SK-N-SH treated with all-trans-retinoic acid at 6 μM for 48 hours (cell line): ENCODE data around the gene KRTAP4-12.

ENCODE experiments used
- ATAC-seq: fragments of 200-7000 bp; cut with Tn5 transposase; 3 replicates; pipeline ENCODE4 v1.9.1; 2020; ENCODE audit warnings: mild to moderate bottlenecking, moderate library complexity
- ARNTL ChIP-seq: fragments of 450-650 bp; formaldehyde crosslinking; IDR thresholded peaks from 2 replicates; pipeline ENCODE4 v1.5.0; 2020; ENCODE audit warnings: low read depth, mild to moderate bottlenecking, moderate library complexity, borderline replicate concordance
- BACH2 ChIP-seq: fragments of 250-450 bp; sonication (Bioruptor Pico); IDR thresholded peaks from 2 replicates; pipeline ENCODE4 v1.9.0; 2021; ENCODE audit warnings: mild to moderate bottlenecking, borderline replicate concordance
- CREB5 ChIP-seq: fragments of 250-450 bp; sonication (Bioruptor Pico); IDR thresholded peaks from 2 replicates; pipeline ENCODE4 v1.5.1; 2020; ENCODE audit warnings: low read depth, mild to moderate bottlenecking, moderate library complexity
- CSDC2 ChIP-seq: fragments of 250-450 bp; sonication (Bioruptor Pico); IDR thresholded peaks from 2 replicates; pipeline ENCODE4 v1.5.0; 2020; ENCODE audit warnings: mild to moderate bottlenecking, moderate library complexity
- CSRNP3 ChIP-seq: fragments of 250-450 bp; sonication (Bioruptor Pico); IDR thresholded peaks from 2 replicates; pipeline ENCODE4 v1.5.1; 2021; ENCODE audit warnings: mild to moderate bottlenecking, moderate library complexity
- ESRRG ChIP-seq: fragments of 250-450 bp; sonication (Bioruptor Pico); IDR thresholded peaks from 2 replicates; pipeline ENCODE4 v1.6.1; 2021; ENCODE audit warnings: mild to moderate bottlenecking
- GLIS3 ChIP-seq: fragments of 250-450 bp; sonication (Bioruptor Pico); IDR thresholded peaks from 2 replicates; pipeline ENCODE4 v1.5.0; 2020; ENCODE audit warnings: mild to moderate bottlenecking, moderate library complexity
- ISL1 ChIP-seq: fragments of 250-450 bp; sonication (Bioruptor Pico); IDR thresholded peaks from 2 replicates; pipeline ENCODE4 v2.1.2; 2022; ENCODE audit warnings: mild to moderate bottlenecking, moderate library complexity
- OSR1 ChIP-seq: fragments of 250-450 bp; sonication (Bioruptor Pico); IDR thresholded peaks from 2 replicates; pipeline ENCODE4 v1.8.0; 2022; ENCODE audit warnings: moderate library complexity, mild to moderate bottlenecking, inconsistent platforms
- PATZ1 ChIP-seq: fragments of 250-450 bp; sonication (Bioruptor Pico); IDR thresholded peaks from 2 replicates; pipeline ENCODE4 v1.8.0; 2020; ENCODE audit warnings: mild to moderate bottlenecking, moderate library complexity, borderline replicate concordance
- POU6F1 ChIP-seq: fragments of 250-450 bp; sonication (Bioruptor Pico); IDR thresholded peaks from 2 replicates; pipeline ENCODE4 v1.8.0; 2021; ENCODE audit warnings: low read depth, mild to moderate bottlenecking, moderate library complexity, borderline replicate concordance
- PPARA ChIP-seq: fragments of 250-450 bp; sonication (Bioruptor Pico); IDR thresholded peaks from 2 replicates; pipeline ENCODE4 v1.5.0; 2020; ENCODE audit warnings: mild to moderate bottlenecking, borderline replicate concordance
- RARB ChIP-seq: fragments of 250-450 bp; sonication (Bioruptor Pico); IDR thresholded peaks from 2 replicates; pipeline ENCODE4 v1.8.0; 2021; ENCODE audit warnings: mild to moderate bottlenecking, moderate library complexity
- SNAI2 ChIP-seq: fragments of 250-450 bp; sonication (Bioruptor Pico); IDR thresholded peaks from 2 replicates; pipeline ENCODE4 v1.5.0; 2020; ENCODE audit warnings: mild to moderate bottlenecking, moderate library complexity
- TCF4 ChIP-seq: fragments of 250-450 bp; sonication (Bioruptor Pico); IDR thresholded peaks from 2 replicates; pipeline ENCODE4 v1.8.0; 2021; ENCODE audit warnings: mild to moderate bottlenecking, moderate library complexity, borderline replicate concordance
- TOX ChIP-seq: fragments of 250-450 bp; sonication (Bioruptor Pico); IDR thresholded peaks from 2 replicates; pipeline ENCODE4 v1.8.0; 2021; ENCODE audit warnings: mild to moderate bottlenecking, moderate library complexity, borderline replicate concordance
- TSHZ2 ChIP-seq: fragments of 250-450 bp; sonication (Bioruptor Pico); IDR thresholded peaks from 2 replicates; pipeline ENCODE4 v1.5.0; 2020; ENCODE audit warnings: mild to moderate bottlenecking, moderate library complexity
- ZC3H10 ChIP-seq: fragments of 250-450 bp; sonication (Bioruptor Pico); IDR thresholded peaks from 2 replicates; pipeline ENCODE4 v1.5.1; 2021; ENCODE audit warnings: mild to moderate bottlenecking, moderate library complexity
- ZFP3 ChIP-seq: fragments of 250-450 bp; sonication (Bioruptor Pico); IDR thresholded peaks from 2 replicates; pipeline ENCODE4 v1.5.0; 2020; ENCODE audit warnings: mild to moderate bottlenecking, moderate library complexity
- ZFP30 ChIP-seq: fragments of 450-650 bp; formaldehyde crosslinking; IDR thresholded peaks from 2 replicates; pipeline ENCODE4 v1.5.0; 2022; ENCODE audit warnings: mild to moderate bottlenecking, moderate library complexity
- ZNF565 ChIP-seq: fragments of 450-650 bp; formaldehyde crosslinking; conservative IDR thresholded peaks from 2 replicates; pipeline ENCODE4 v1.5.0; 2020; ENCODE audit warnings: low read depth, mild to moderate bottlenecking, moderate library complexity
- ZNF70 ChIP-seq: fragments of 450-650 bp; formaldehyde crosslinking; IDR thresholded peaks from 2 replicates; pipeline ENCODE4 v1.5.0; 2020; ENCODE audit warnings: mild to moderate bottlenecking, moderate library complexity
- ZNF8 ChIP-seq: fragments of 450-650 bp; formaldehyde crosslinking; IDR thresholded peaks from 2 replicates; pipeline ENCODE4 v1.5.0; 2020; ENCODE audit warnings: mild to moderate bottlenecking, moderate library complexity

Gene KRTAP4-12

GRCh38 chr17:41145261-41145660, 21.3 kb upstream of the KRTAP4-12 start:
- ATAC-seq: no peak
- TF ChIP-seq PPARA (CRISPR knock-in tag): no peak
- TF ChIP-seq PATZ1 (CRISPR knock-in tag): no peak
- no peak for TF ChIP-seq ZFP3
- no peak for TF ChIP-seq CSDC2 (CRISPR knock-in tag)
- no peak for TF ChIP-seq ZNF70 (CRISPR knock-in tag)
- TF ChIP-seq ZC3H10 (CRISPR knock-in tag): no peak
- TF ChIP-seq POU6F1 (CRISPR knock-in tag): no peak
- TF ChIP-seq GLIS3 (CRISPR knock-in tag): no peak
- TF ChIP-seq CSRNP3 (CRISPR knock-in tag): no peak
- TF ChIP-seq TCF4 (CRISPR knock-in tag): no peak
- TF ChIP-seq BACH2: no peak
- TF ChIP-seq CREB5: no peak
- TF ChIP-seq ZFP30 (CRISPR knock-in tag): no peak
- TF ChIP-seq ZNF8 (CRISPR knock-in tag): no peak
- TF ChIP-seq ESRRG (CRISPR knock-in tag): no peak
- TF ChIP-seq ARNTL: no peak
- TF ChIP-seq OSR1: no peak
- no peak for TF ChIP-seq ZNF565
- no peak for TF ChIP-seq ISL1 (CRISPR knock-in tag)

- TF ChIP-seq RARB (no peak), ZNF8 (CRISPR knock-in tag) (no peak), ESRRG (CRISPR knock-in tag) (no peak), ZFP3 (no peak), OSR1 (no peak), TSHZ2 (CRISPR knock-in tag) (no peak), BACH2 (no peak), PPARA (CRISPR knock-in tag) (no peak), SNAI2 (CRISPR knock-in tag) (no peak), GLIS3 (CRISPR knock-in tag) (no peak), CSDC2 (CRISPR knock-in tag) (no peak), TCF4 (CRISPR knock-in tag) (no peak), ZNF70 (CRISPR knock-in tag) (no peak), ARNTL (no peak), ZFP30 (CRISPR knock-in tag) (no peak), POU6F1 (CRISPR knock-in tag) (no peak), TOX (no peak), ZNF565 (no peak), CREB5 (no peak)
- ATAC-seq: no peak
Observed at GRCh38 chr17:41144846-41145245, 20.9 kb upstream of the KRTAP4-12 start.
